Brain pericyte (primary cell): ENCODE measurements around the gene BNIP1.
"Not testable (repeated sequence)": the region's sequence is repeated elsewhere in the genome, so short reads cannot be mapped to it uniquely, and the experiment has no call there.

Experiments
- DNase-seq: peaks from one replicate; pipeline ENCODE4 v3.0.0-alpha.2; 2012; ENCODE audit warnings: low read depth, low spot score

BNIP1 gene

GRCh38 chr5:173144200-173145176 is at the start of gene BNIP1:
BNIP1 (plus strand) TSS chr5:173144531; CDS start chr5:173144546, 15 bp downstream.
- DNase-seq: peak; percentile 65

GRCh38 chr5:173098787-173099186 is 45.5 kb upstream of the BNIP1 start:
- DNase-seq: no peak

GRCh38 chr5:173099461-173099860 is 44.9 kb upstream of the BNIP1 start:
- DNase-seq: no peak

- no peak for DNase-seq
Observed at GRCh38 chr5:173101245-173101644, 43.1 kb upstream of the BNIP1 start.

- DNase-seq: no peak
Observed at GRCh38 chr5:173103411-173103810, 40.9 kb upstream of the BNIP1 start.

GRCh38 chr5:173108914-173109313 is 35.4 kb upstream of the BNIP1 start:
- DNase-seq: no peak

GRCh38 chr5:173114536-173114935 is 29.8 kb upstream of the BNIP1 start:
- no peak for DNase-seq

GRCh38 chr5:173119719-173120118 is 24.6 kb upstream of the BNIP1 start:
- no peak for DNase-seq

GRCh38 chr5:173123416-173123815 is 20.9 kb upstream of the BNIP1 start:
- no peak for DNase-seq

- not testable (repeated sequence) for DNase-seq
Observed at GRCh38 chr5:173132166-173132565, 12.2 kb upstream of the BNIP1 start.

GRCh38 chr5:173138707-173139106 is 5.6 kb upstream of the BNIP1 start:
- DNase-seq: no peak

GRCh38 chr5:173139631-173140030 is 4.7 kb upstream of the BNIP1 start:
- no peak for DNase-seq

GRCh38 chr5:173140769-173141168 is 3.6 kb upstream of the BNIP1 start:
- DNase-seq: no peak

- no peak for DNase-seq
Observed at GRCh38 chr5:173143567-173143966, 764 bp upstream of the BNIP1 start.

GRCh38 chr5:173148354-173148753 is 4.0 kb downstream of the BNIP1 start:
- DNase-seq: no peak

GRCh38 chr5:173152547-173152946 is 8.2 kb downstream of the BNIP1 start:
- DNase-seq: no peak

GRCh38 chr5:173153842-173154241 is 9.5 kb downstream of the BNIP1 start:
- DNase-seq: no peak

- not testable (repeated sequence) for DNase-seq
Observed at GRCh38 chr5:173154619-173155018, 10.3 kb downstream of the BNIP1 start.

GRCh38 chr5:173155912-173156311 is 11.6 kb downstream of the BNIP1 start:
- no peak for DNase-seq

GRCh38 chr5:173158366-173158765 is 14.0 kb downstream of the BNIP1 start:
- no peak for DNase-seq

- no peak for DNase-seq
Observed at GRCh38 chr5:173159256-173159655, 14.9 kb downstream of the BNIP1 start.

GRCh38 chr5:173161148-173161547 is 16.8 kb downstream of the BNIP1 start:
- DNase-seq: no peak

GRCh38 chr5:173163219-173163618 is 18.9 kb downstream of the BNIP1 start:
- DNase-seq: no peak
